Vagina (tissue), 2 donors: Measurements from ENCODE around the gene INTS1.

ENCODE experiments used
- POLR2A ChIP-seq, 2 donors: fragments of 450-650 bp; IDR thresholded peaks; one replicate each; pipeline ENCODE4 v1.6.1; 2017; ENCODE audit warnings: antibody characterized with exemption in 2 of 2, mild to moderate bottlenecking in 2 of 2, moderate library complexity in 2 of 2
- TF ChIP-seq, protein P1 (sequence below), 3 experiments: fragments of 450-650 bp in 2 of 3; fragments of 200-600 bp in 1 of 3; sonication (generic) in 1 of 3; IDR thresholded peaks; one replicate each; pipeline ENCODE4 v1.5.1; 2017 to 2019; ENCODE audit warnings: antibody characterized with exemption in 3 of 3, mild to moderate bottlenecking in 2 of 3, moderate library complexity in 2 of 3

DNA sequence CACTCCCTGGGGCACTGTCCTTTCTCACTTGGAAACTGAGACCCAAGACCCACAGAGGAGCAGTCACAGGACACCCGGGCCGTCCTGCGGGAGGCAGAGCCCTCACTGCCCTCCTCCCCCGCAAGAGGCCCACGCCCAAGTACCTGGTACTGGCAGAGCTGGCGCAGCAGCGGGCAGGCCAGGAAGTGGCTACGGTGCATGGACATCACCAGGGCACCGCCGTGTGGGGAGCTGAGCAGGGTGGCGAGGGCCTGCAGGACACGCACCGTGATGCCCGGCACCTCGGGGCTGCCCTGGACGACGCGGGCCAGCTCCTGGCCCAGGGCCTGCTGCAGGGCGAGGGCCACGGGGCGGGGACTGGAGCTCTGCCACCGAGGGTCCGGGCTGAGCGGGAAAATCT lies 24.9 kb downstream of the INTS1 start:
- TF ChIP-seq, protein P1, sequence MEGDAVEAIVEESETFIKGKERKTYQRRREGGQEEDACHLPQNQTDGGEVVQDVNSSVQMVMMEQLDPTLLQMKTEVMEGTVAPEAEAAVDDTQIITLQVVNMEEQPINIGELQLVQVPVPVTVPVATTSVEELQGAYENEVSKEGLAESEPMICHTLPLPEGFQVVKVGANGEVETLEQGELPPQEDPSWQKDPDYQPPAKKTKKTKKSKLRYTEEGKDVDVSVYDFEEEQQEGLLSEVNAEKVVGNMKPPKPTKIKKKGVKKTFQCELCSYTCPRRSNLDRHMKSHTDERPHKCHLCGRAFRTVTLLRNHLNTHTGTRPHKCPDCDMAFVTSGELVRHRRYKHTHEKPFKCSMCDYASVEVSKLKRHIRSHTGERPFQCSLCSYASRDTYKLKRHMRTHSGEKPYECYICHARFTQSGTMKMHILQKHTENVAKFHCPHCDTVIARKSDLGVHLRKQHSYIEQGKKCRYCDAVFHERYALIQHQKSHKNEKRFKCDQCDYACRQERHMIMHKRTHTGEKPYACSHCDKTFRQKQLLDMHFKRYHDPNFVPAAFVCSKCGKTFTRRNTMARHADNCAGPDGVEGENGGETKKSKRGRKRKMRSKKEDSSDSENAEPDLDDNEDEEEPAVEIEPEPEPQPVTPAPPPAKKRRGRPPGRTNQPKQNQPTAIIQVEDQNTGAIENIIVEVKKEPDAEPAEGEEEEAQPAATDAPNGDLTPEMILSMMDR (IDR thresholded peaks at IDR 0.05) = no peak
- no peak for TF ChIP-seq POLR2A (IDR thresholded peaks at IDR 0.05)
